NCI-H748 (cell line): ENCODE measurements around the gene PRIMA1.

Experiments
- DNase-seq: peaks from one replicate; lab custom pipeline; 2025; ENCODE audit not compliant: unreplicated experiment; lab: John Stamatoyannopoulos, UW

PRIMA1 gene

DNA sequence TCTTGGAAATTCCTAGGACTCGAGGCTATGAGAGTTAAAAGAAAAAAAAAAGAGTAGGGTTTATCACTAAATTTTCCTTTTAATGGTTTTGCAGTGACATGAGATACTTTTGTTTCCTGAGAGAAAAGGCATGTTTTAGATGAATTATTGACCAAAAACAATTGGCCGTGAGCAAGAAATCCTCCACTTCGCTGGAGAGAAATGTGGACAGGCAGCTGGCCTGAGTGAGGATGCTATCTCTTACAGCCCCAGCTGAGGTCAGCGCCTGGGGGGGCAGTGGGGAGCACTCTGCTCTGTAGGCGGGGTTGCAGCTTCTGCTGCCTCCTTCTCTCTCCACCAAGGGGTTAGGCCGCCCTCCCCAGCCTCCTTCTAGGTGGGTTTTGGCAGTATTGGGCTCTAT lies 54.7 kb downstream of the PRIMA1 start:
- no peak for DNase-seq

DNA sequence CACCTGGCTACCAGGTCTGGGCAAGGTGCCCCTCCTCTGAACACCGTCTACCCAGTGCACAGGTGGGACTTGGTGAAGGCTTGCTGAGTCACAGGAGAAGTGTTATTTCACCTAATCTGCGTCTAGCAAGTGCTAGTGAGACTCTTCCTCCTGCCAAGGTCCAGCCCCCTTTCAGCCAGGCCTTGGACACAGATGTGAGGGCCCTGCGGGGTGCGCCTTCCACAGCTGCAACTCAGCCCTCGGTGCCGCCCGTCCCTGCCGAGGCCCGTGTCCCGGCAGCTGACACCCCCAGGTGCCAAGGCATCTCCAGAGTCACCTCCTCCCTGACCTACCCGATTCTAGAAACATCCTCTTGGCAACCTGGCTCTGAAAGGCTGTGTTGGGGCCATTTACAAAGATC lies 55.1 kb downstream of the PRIMA1 start:
- no peak for DNase-seq

DNA sequence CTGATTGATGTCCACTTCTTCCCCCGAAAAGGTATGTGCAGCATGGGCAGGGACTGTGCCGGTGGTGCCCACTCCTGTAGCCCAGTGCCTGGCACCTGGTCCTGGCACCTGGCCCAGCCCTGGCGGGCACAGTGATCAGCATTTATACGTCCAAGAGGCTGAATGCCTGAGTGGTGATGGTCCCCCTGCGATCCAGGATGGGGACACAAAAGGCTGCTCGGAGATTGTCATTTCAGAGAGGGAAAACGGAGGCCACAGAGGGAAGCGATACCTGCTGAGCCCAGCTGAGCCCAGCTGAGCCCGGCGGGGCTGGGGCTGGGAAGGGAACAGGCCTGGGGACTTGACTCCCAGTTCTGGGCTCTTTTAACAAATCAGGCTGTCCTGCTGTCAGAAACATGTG lies 55.8 kb downstream of the PRIMA1 start:
- no peak for DNase-seq

DNA sequence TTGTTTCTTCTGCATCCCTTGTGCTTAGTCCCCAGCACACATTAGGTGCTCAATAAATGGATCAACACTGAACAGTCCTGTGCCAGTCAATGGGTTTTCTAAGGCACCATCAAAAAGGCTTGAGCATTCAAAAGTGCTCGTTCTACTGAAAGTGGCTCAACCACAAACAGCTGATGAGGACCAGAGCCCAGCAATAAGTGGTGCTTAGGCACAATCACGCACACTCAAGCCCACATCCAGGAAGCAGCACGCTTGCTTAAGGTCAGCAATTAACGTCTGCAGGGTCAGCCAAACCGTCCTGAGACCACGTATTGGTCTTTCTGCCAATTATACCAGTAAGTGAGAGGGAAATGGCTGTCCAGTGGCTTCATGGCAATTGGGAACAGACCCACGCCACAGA lies 56.5 kb downstream of the PRIMA1 start:
- peak; percentile 68 for DNase-seq

- DNase-seq = no peak
These were observed 58.3 kb downstream of the PRIMA1 start for GRCh38 chr14:93729993-93730392.

GRCh38 chr14:93728651-93729016 lies 59.7 kb downstream of the PRIMA1 start:
- DNase-seq = no peak

GRCh38 chr14:93727917-93728650 lies 60.2 kb downstream of the PRIMA1 start:
- no peak for DNase-seq

- no peak for DNase-seq
These were observed 61.1 kb downstream of the PRIMA1 start for GRCh38 chr14:93727039-93727740.

DNA sequence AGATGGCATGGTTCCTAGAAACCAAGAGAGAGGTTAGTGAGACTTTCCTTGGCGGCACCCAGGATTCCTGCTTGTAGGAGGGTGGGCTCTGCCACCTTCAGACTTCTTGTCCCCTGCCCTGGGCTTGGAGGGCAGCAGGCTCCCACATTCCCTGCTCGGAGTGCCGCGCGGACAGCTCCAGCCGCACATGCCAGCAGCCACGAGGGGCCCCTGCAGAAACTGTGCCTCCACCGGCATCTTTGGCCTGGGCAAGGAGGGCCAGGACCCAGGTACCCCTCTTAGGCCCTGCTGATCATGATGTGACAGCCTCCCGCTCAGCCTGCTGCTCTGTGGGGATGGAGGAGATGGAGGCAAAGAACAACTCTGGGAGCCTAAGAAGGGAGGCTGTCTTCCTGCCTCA lies 62.3 kb downstream of the PRIMA1 start:
- DNase-seq = no peak

DNA sequence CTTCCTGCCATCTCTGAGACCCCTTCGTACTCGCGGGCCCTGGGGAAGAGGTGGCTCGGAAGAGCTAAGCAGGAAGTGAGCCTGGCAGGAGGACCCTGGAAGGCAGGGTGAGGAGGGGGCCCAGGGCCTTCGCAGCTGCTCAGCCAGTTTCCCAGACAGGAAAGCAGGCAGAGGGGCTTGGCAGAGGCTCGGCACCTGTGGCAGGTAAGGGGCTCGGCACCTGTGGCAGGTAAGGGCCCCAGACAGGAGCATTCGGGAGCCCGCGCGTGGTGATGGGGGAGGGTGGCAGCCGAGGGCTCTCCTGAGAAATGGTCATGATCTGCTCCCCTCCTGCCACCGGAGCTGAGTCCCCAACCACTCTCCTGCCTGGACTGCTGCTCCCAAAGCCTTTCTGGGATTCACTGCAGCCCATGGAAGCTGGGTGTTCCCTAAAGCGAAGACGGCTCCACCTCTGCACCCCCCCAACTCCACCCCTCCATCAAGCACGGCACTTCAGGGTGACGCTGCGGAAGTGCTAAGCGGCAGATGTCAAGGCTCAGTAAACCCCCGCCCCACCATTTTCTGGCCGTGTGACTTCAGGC lies 63.2 kb downstream of the PRIMA1 start:
- no peak for DNase-seq

DNA sequence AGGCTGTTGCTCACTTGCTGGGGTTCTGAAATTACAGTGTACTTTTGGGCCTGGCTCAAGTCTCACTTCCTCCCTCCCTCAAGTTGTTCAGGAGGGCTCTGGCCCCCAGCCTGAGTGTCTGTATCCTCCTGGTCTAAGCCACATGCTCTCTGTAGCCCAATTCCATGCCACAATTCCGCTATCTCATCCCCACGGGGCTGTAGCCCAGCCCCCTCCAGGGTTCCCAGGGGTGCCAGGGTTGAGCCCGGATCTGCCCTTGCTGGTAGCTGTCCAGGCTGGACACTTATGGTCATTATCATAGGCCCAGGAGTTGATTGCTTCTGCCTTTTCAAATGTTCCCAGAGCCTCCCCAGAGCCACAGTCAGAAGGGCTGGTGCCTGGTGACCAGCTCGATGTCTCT lies 65.3 kb downstream of the PRIMA1 start:
- no peak for DNase-seq

DNA sequence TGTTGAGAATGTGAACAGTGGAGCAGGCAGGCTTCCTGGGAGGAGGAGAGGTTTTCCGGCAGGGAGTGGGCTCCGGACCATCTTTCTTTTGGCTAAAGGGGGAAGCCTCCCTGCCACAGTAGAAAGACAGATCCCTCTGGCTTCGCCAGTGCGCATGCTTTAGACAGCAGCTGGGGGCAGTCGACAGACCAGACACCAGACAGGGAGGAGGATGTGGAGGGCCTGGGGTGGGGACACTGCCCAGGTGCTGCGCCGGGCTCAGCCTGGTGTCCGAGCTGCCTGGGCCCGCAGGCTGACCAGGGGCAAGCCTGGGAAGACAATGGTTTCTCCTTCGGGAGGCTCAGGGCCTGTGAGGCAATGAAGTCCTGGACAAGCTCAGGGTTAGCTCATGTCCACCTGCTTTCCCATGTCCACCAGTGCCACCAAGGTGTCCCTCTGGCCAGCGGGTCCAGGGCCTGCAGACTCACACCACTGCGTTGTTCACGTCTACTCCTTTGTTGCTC lies 67.3 kb downstream of the PRIMA1 start:
- no peak for DNase-seq

GRCh38 chr14:93720076-93720815 lies 68.0 kb downstream of the PRIMA1 start:
- DNase-seq = no peak

- DNase-seq = no peak
These were observed 69.0 kb downstream of the PRIMA1 start for GRCh38 chr14:93719256-93719655.

GRCh38 chr14:93717668-93718320 lies 70.5 kb downstream of the PRIMA1 start:
- DNase-seq = no peak

- DNase-seq = no peak
These were observed 71.3 kb downstream of the PRIMA1 start for GRCh38 chr14:93716746-93717667.

- DNase-seq = no peak
These were observed 72.1 kb downstream of the PRIMA1 start for GRCh38 chr14:93716002-93716745.

- DNase-seq = no peak
These were observed 72.9 kb downstream of the PRIMA1 start for GRCh38 chr14:93715279-93715927.

DNA sequence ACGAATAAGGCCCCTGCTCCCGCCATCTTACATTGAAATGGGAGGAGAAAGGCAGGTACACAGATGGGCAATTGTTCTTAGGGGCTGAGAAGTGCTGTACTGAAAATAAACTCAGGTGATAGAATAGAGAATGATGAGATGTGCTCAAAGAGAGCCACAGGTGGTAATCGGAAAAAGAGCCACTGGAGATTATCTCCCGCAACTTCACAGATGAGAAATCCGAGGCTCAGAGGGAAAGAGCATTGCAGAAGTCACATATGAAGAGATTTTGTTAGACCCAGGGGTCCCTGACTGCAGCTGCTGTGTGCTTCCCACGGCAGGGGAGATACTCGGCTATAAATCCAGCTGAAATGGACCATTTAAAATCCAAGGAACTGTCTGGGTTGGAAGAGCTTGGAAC lies 73.7 kb downstream of the PRIMA1 start:
- no peak for DNase-seq
